ENCODE results near the gene CA5A.

- TF ChIP-seq EZH2phosphoT487 (IDR thresholded peaks at IDR 0.05; ENCODE audit: borderline replicate concordance) = no peak
- TF ChIP-seq CTCF (IDR thresholded peaks at IDR 0.05 in 2 of 3, conservative IDR thresholded peaks at IDR 0.05 in 1 of 3; ENCODE audit: borderline replicate concordance in 1 of 3, insufficient read depth in 1 of 3, low read depth in 2 of 3, low read length in 2 of 3) = no peak
- TF ChIP-seq REST (IDR thresholded peaks at IDR 0.05; ENCODE audit: low read depth) = no peak
- TF ChIP-seq POLR2AphosphoS5 (IDR thresholded peaks at IDR 0.05; ENCODE audit: low read depth, low read length) = no peak
- TF ChIP-seq YY1 (IDR thresholded peaks at IDR 0.05; ENCODE audit: extremely low read depth, insufficient replicate concordance, low read depth, low read length) = no peak
- no peak for TF ChIP-seq EZH2 (IDR thresholded peaks at IDR 0.05)
- TF ChIP-seq JUND (IDR thresholded peaks at IDR 0.05) = no peak
- no peak for TF ChIP-seq POLR2A (IDR thresholded peaks at IDR 0.05; ENCODE audit: borderline replicate concordance, extremely low read depth, insufficient read depth, insufficient read length)
- TF ChIP-seq, protein P1, sequence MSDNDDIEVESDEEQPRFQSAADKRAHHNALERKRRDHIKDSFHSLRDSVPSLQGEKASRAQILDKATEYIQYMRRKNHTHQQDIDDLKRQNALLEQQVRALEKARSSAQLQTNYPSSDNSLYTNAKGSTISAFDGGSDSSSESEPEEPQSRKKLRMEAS (IDR thresholded peaks at IDR 0.05) = no peak
These were observed 79.5 kb downstream of the CA5A start for GRCh38 chr16:87856791-87857228.
